ENCODE data around the gene INTS4. TPM values are rescaled to one million over a fixed set of nuclear protein-coding genes. Genes with fewer than 3 reads are reported as not detected.
A peak's percentile ranks its signal among the peaks of the same experiment; 100 is the strongest.

INTS4 gene
- total RNA-seq, 6 experiments from 2014 or later: 8.3 to 19.0 (median 14.7) TPM

GRCh38 chr11:78039919-78040671, 45.6 kb upstream of the INTS4 start:
- Histone ChIP-seq H3K27ac (peak overlapping the region in 2 of 3 donors; percentile 29 to 74), H3K27me3 (no peaks in the 10 kb centered on the region), H3K4me3 (peak overlapping the region in 1 of 3 donors; percentile 18), H3K4me1 (peaks cover 0 to 49% (median 20%) of the 10 kb centered on the region in 4 donors), H3K9me3 (no peaks in the 10 kb centered on the region), H3K36me3 (no peaks in the 10 kb centered on the region)
- 11% methylated on average over 6 of the region's 7 CpGs for WGBS (ENCODE audit: insufficient coverage, low coverage, low lambda C conversion rate, missing lambda C conversion rate)
- TF ChIP-seq CTCF (IDR thresholded peaks at IDR 0.05) (no peak), POLR2A (IDR thresholded peaks at IDR 0.05) (peak; percentile 46)
- DNase-seq: peak; percentile 57 to 83 (median 74)
- intact Hi-C loops (cut with DNase I): no loop called here
- peak in 3 of 4 donors; percentile 4 to 53 (median 36) for ATAC-seq

GRCh38 chr11:78039391-78039918, 45.0 kb upstream of the INTS4 start:
- Histone ChIP-seq H3K4me3 (no peak overlapping the region), H3K4me1 (peaks cover 0 to 42% (median 17%) of the 10 kb centered on the region in 4 donors), H3K27me3 (no peaks in the 10 kb centered on the region), H3K36me3 (no peaks in the 10 kb centered on the region), H3K9me3 (no peaks in the 10 kb centered on the region), H3K27ac (peak overlapping the region; percentile 29 to 74 (median 33))
- ATAC-seq (no peak), DNase-seq (no peak)
- 88% methylated on average over 4 of the region's 4 CpGs for WGBS (ENCODE audit: insufficient coverage, low coverage, low lambda C conversion rate, missing lambda C conversion rate)
- intact Hi-C loops (cut with DNase I): no loop called here
- no peak for TF ChIP-seq CTCF (IDR thresholded peaks at IDR 0.05)
- no peak for TF ChIP-seq POLR2A (IDR thresholded peaks at IDR 0.05)

- Histone ChIP-seq H3K27ac (peak overlapping the region; percentile 29 to 74 (median 33)), H3K4me1 (peaks cover 0 to 41% (median 16%) of the 10 kb centered on the region in 4 donors), H3K4me3 (no peak overlapping the region), H3K36me3 (no peaks in the 10 kb centered on the region), H3K9me3 (no peaks in the 10 kb centered on the region), H3K27me3 (no peaks in the 10 kb centered on the region)
- 36% methylated on average over 6 of the region's 8 CpGs for WGBS (ENCODE audit: insufficient coverage, low coverage, low lambda C conversion rate, missing lambda C conversion rate)
- TF ChIP-seq POLR2A (IDR thresholded peaks at IDR 0.05) (peak; percentile 12), CTCF (IDR thresholded peaks at IDR 0.05) (no peak)
- intact Hi-C loops (cut with DNase I): no loop called here
- ATAC-seq (peak; percentile 46 to 72 (median 62)), DNase-seq (peak; percentile 67 to 73 (median 72))
These were observed 44.3 kb upstream of the INTS4 start for GRCh38 chr11:78038697-78039313.

GRCh38 chr11:78037825-78038620, 43.6 kb upstream of the INTS4 start:
- H3K27me3 ChIP-seq: no peaks in the 10 kb centered on the region
- peaks cover 0 to 41% (median 16%) of the 10 kb centered on the region in 4 donors for H3K4me1 ChIP-seq
- no peaks in the 10 kb centered on the region for H3K36me3 ChIP-seq
- WGBS (ENCODE audit: insufficient coverage, low coverage, low lambda C conversion rate, missing lambda C conversion rate): 35% methylated on average over 9 of the region's 9 CpGs
- no peak overlapping the region for H3K4me3 ChIP-seq
- DNase-seq (peak; percentile 31 to 80 (median 69)), ATAC-seq (peak; percentile 46 to 67 (median 66))
- intact Hi-C loops (cut with DNase I): no loop called here
- TF ChIP-seq POLR2A (IDR thresholded peaks at IDR 0.05): no peak
- no peak for TF ChIP-seq CTCF (IDR thresholded peaks at IDR 0.05)
- peak overlapping the region; percentile 4 to 74 (median 10) for H3K27ac ChIP-seq
- no peaks in the 10 kb centered on the region for H3K9me3 ChIP-seq
